Measurements from ENCODE around the gene SORL1. TPM values are rescaled to one million over a fixed set of nuclear protein-coding genes. Genes with fewer than 3 reads are reported as not detected.

SORL1 gene
- total RNA-seq, 1 donor from 2014 or later = 7.1 TPM

- TF ChIP-seq CTCF (IDR thresholded peaks at IDR 0.05; ENCODE audit: borderline replicate concordance) = no peak
- peak; percentile 83 for DNase-seq
- intact Hi-C loops (cut with micrococcal nuclease) = no loop called here
- no peaks in the 10 kb centered on the region for H3K9me3 ChIP-seq (replicated peaks)
- H3K4me1 ChIP-seq = peaks cover 36% of the 10 kb centered on the region
- no peaks in the 10 kb centered on the region for H3K36me3 ChIP-seq
- H3K4me3 ChIP-seq = peak overlapping the region; percentile 2
- H3K27me3 ChIP-seq (ENCODE audit: low read depth) = peaks cover 13% of the 10 kb centered on the region
- peak overlapping the region; percentile 2 for H3K27ac ChIP-seq (replicated peaks)
Measured at GRCh38 chr11:121466063-121466794, 14.1 kb downstream of the SORL1 start.

DNA sequence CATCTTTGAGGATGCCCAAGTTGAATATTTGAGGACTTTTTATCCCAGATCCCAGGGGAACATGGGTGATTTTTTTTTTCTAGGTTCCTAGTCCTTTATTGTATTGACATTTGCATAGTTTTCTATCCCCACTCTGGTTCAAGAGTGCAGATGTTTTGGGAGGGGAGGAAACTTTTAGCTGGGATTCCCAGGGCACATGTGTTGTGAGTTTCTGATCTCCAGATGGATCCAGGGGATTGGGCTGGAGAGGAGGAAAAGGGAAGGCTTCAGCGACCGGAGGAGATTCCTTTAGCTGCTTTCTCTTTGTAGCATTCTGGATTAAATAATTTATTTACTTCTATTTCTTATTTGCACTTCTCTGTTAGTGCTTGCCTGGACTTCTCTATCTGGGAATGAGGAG, 15.4 kb downstream of the SORL1 start:
- peaks cover 36% of the 10 kb centered on the region for H3K4me1 ChIP-seq
- H3K4me3 ChIP-seq = no peak overlapping the region
- H3K9me3 ChIP-seq (replicated peaks) = no peaks in the 10 kb centered on the region
- DNase-seq = no peak
- no peak overlapping the region for H3K27ac ChIP-seq (replicated peaks)
- no peak for TF ChIP-seq CTCF (IDR thresholded peaks at IDR 0.05; ENCODE audit: borderline replicate concordance)
- intact Hi-C loops (cut with micrococcal nuclease) = no loop called here
- H3K27me3 ChIP-seq (ENCODE audit: low read depth) = peaks cover 13% of the 10 kb centered on the region
- no peaks in the 10 kb centered on the region for H3K36me3 ChIP-seq

GRCh38 chr11:121467965-121468364, 15.9 kb downstream of the SORL1 start:
- DNase-seq = no peak
- no peak overlapping the region for H3K27ac ChIP-seq (replicated peaks)
- no peaks in the 10 kb centered on the region for H3K36me3 ChIP-seq
- H3K27me3 ChIP-seq (ENCODE audit: low read depth) = peaks cover 13% of the 10 kb centered on the region
- intact Hi-C loops (cut with micrococcal nuclease) = no loop called here
- H3K4me1 ChIP-seq = peaks cover 36% of the 10 kb centered on the region
- TF ChIP-seq CTCF (IDR thresholded peaks at IDR 0.05; ENCODE audit: borderline replicate concordance) = no peak
- no peaks in the 10 kb centered on the region for H3K9me3 ChIP-seq (replicated peaks)
- no peak overlapping the region for H3K4me3 ChIP-seq

DNA sequence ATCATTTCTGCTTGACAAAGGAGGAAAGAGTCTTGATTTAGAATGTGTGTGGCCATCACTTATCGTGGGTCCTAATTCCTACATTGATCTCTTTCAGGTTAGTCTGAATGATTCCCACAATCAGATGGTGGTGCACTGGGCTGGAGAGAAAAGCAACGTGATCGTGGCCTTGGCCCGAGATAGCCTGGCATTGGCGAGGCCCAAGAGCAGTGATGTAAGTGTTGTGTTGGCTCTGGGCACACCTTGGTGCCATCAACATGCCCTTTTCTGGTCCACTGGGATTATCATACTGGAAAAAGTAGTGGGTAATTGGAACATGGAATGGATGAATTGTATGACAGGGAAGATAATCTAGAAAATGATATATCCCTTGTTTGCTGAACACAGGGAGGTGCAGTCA, 17.8 kb downstream of the SORL1 start:
- intact Hi-C loops (cut with micrococcal nuclease) = no loop called here
- Histone ChIP-seq H3K4me3 (no peak overlapping the region), H3K4me1 (peaks cover 23% of the 10 kb centered on the region), H3K9me3 (replicated peaks) (no peaks in the 10 kb centered on the region), H3K27me3 (ENCODE audit: low read depth) (peaks cover 13% of the 10 kb centered on the region), H3K27ac (replicated peaks) (no peak overlapping the region), H3K36me3 (no peaks in the 10 kb centered on the region)
- no peak for DNase-seq
- no peak for TF ChIP-seq CTCF (IDR thresholded peaks at IDR 0.05; ENCODE audit: borderline replicate concordance)

DNA sequence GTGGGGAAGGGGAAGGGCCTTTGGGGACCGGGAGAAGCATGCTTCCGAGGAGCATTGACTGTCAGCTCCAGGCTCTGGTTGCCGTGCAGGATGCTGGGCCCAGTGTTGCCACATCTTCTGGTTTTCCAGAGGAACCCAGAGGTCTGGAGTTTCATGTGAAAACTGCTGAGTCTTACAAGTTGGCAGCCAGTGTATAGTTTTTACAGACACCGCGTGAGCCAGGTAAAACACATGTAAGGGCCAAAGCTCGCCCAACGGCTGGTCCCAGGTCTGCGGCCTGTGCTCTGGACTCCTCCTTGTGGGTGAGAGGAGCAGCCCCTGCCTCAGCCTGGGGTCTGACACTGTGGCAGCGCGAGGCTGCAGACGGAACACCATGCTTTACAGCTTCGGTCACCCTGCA, 19.1 kb downstream of the SORL1 start:
- peaks cover 13% of the 10 kb centered on the region for H3K27me3 ChIP-seq (ENCODE audit: low read depth)
- peaks cover 13% of the 10 kb centered on the region for H3K4me1 ChIP-seq
- H3K36me3 ChIP-seq = no peaks in the 10 kb centered on the region
- no peak for TF ChIP-seq CTCF (IDR thresholded peaks at IDR 0.05; ENCODE audit: borderline replicate concordance)
- no peak overlapping the region for H3K4me3 ChIP-seq
- no peak for DNase-seq
- H3K27ac ChIP-seq (replicated peaks) = no peak overlapping the region
- no peaks in the 10 kb centered on the region for H3K9me3 ChIP-seq (replicated peaks)
- intact Hi-C loops (cut with micrococcal nuclease) = no loop called here
